ENCODE results near the gene RPL10A.

GRCh38 chr6:35512006-35512405, 43.8 kb downstream of the RPL10A start:
- TF ChIP-seq CTCF (optimal IDR thresholded peaks at IDR 0.05 in 1 of 3, IDR thresholded peaks at IDR 0.05 in 1 of 3, conservative IDR thresholded peaks at IDR 0.05 in 1 of 3; ENCODE audit: extremely low read depth in 1 of 3, insufficient read depth in 2 of 3, low read length in 3 of 3), result no peak
- no peak for TF ChIP-seq EZH2 (IDR thresholded peaks at IDR 0.05; ENCODE audit: low read length)
